H1 (cell line): Measurements from ENCODE around the gene SLC6A20. TPM values are rescaled to one million over a fixed set of nuclear protein-coding genes. Genes with fewer than 3 reads are reported as not detected.

Experiments
- CTCF ChIA-PET: fragments of 300-600 bp; sonication (Branson Sonifier 250); formaldehyde crosslinking; loops from one replicate; lab custom pipeline; 2021; ENCODE audit not compliant: partially characterized antibody; lab: Charles Lee
- POLR2A ChIA-PET: fragments of 300-600 bp; sonication (Branson Sonifier 250); formaldehyde crosslinking; loops from one replicate; lab custom pipeline; 2021; ENCODE audit warnings: inconsistent platforms; ENCODE audit not compliant: partially characterized antibody; lab: Charles Lee
- DNase-seq, 2 experiments: peaks; one replicate each; pipeline versions ENCODE4 v3.0.0 to v3.0.0-alpha.2; 2010 to 2022; ENCODE audit warnings: low spot score in 2 of 2, low read depth in 1 of 2, mixed read lengths in 1 of 2
- FAIRE-seq: peaks from 2 replicates; lab custom pipeline; 2011; peaks lifted over from hg19 to GRCh38; lab: Jason Lieb, UNC
- H2AFZ ChIP-seq: 2 replicates; pipeline ENCODE4 v1.8.1; 2012; ENCODE audit warnings: low read length, inconsistent platforms
- H2AK5ac ChIP-seq: 2 replicates; pipeline ENCODE4 v1.6.1; 2013; ENCODE audit warnings: low read depth, low read length
- H2BK120ac ChIP-seq: replicated peaks from 2 replicates; pipeline ENCODE3; 2013; ENCODE audit warnings: low read depth, low read length, inconsistent platforms
- H2BK12ac ChIP-seq: 2 replicates; pipeline ENCODE4 v1.6.1; 2013; ENCODE audit warnings: low read depth, low read length
- H2BK15ac ChIP-seq: 2 replicates; pipeline ENCODE4 v1.6.1; 2013; ENCODE audit warnings: low read length
- H2BK20ac ChIP-seq: 2 replicates; pipeline ENCODE4 v1.6.1; 2013; ENCODE audit warnings: low read length
- H2BK5ac ChIP-seq: 2 replicates; pipeline ENCODE4 v1.6.1; 2013; ENCODE audit warnings: low read depth, low read length
- H3K14ac ChIP-seq: 2 replicates; pipeline ENCODE4 v1.6.1; 2013; ENCODE audit warnings: inconsistent platforms; ENCODE audit not compliant: insufficient read length
- H3K18ac ChIP-seq: 2 replicates; pipeline ENCODE4 v1.6.1; 2013; ENCODE audit warnings: low read length; ENCODE audit errors: extremely low read depth
- H3K23ac ChIP-seq: 2 replicates; pipeline ENCODE4 v1.6.1; 2013; ENCODE audit warnings: inconsistent platforms; ENCODE audit not compliant: insufficient read length
- H3K23me2 ChIP-seq: 2 replicates; pipeline ENCODE4 v1.6.1; 2013; ENCODE audit warnings: low read depth, low read length
- H3K27ac ChIP-seq: 2 replicates; pipeline ENCODE4 v1.6.1; 2011; ENCODE audit warnings: low read depth, low read length, inconsistent platforms
- H3K27me3 ChIP-seq, 4 experiments: replicated peaks in 1 of 4; 1 replicate in 1 of 4; 2 replicates in 3 of 4; pipeline versions ENCODE4 v1.6.1 to v1.8.1; 2011 to 2013; ENCODE audit warnings: low read length in 3 of 4, mild to moderate bottlenecking in 3 of 4, inconsistent platforms in 2 of 4, mixed read lengths in 2 of 4, moderate library complexity in 1 of 4; ENCODE audit not compliant: control insufficient read depth in 3 of 4, insufficient read depth in 3 of 4; ENCODE audit errors: extremely low read depth in 1 of 4
- H3K36me3 ChIP-seq, 4 experiments: 2 replicates each; pipeline versions ENCODE4 v1.6.1 to v1.8.1; 2011 to 2013; ENCODE audit warnings: mild to moderate bottlenecking in 4 of 4, low read length in 3 of 4, moderate library complexity in 2 of 4, control low read depth in 1 of 4, inconsistent platforms in 1 of 4; ENCODE audit not compliant: insufficient read depth in 4 of 4, control insufficient read depth in 2 of 4
- H3K4ac ChIP-seq: replicated peaks from 2 replicates; pipeline ENCODE3; 2013; ENCODE audit warnings: low read length, low read depth, mixed read lengths, inconsistent platforms; ENCODE audit not compliant: insufficient read length
- H3K4me1 ChIP-seq, 4 experiments: replicated peaks in 1 of 4; 1 replicate in 1 of 4; 2 replicates in 3 of 4; pipeline versions ENCODE4 v1.6.1 to v1.8.1; 2011 to 2013; ENCODE audit warnings: low read length in 3 of 4, inconsistent platforms in 2 of 4, mixed read lengths in 1 of 4; ENCODE audit not compliant: insufficient read depth in 4 of 4, control insufficient read depth in 3 of 4
- H3K4me2 ChIP-seq, 2 experiments: 2 replicates each; pipeline versions ENCODE4 v1.6.1 to v1.8.1; 2011 to 2013; ENCODE audit warnings: low read depth in 2 of 2, low read length in 2 of 2, control low read depth in 1 of 2, inconsistent platforms in 1 of 2, mild to moderate bottlenecking in 1 of 2; ENCODE audit not compliant: insufficient read depth in 1 of 2
- H3K4me3 ChIP-seq, 4 experiments: fragments of 200-600, 300-600 bp in 1 of 4; sonication (generic), shearing (Covaris generic), sonication (Bioruptor Twin) in 1 of 4; 2 replicates each; pipeline versions ENCODE4 v1.5.1 to v1.8.1; 2011 to 2016; ENCODE audit warnings: low read length in 4 of 4, low read depth in 3 of 4, control low read depth in 2 of 4, inconsistent platforms in 2 of 4, mild to moderate bottlenecking in 2 of 4, mixed read lengths in 1 of 4, moderate library complexity in 1 of 4; ENCODE audit not compliant: insufficient read depth in 2 of 4; ENCODE audit errors: extremely low read depth in 1 of 4
- H3K56ac ChIP-seq: replicated peaks from 2 replicates; pipeline ENCODE3; 2013; ENCODE audit warnings: low read depth, mild to moderate bottlenecking, mixed read lengths, low read length, inconsistent platforms; ENCODE audit not compliant: insufficient read length
- H3K79me1 ChIP-seq: 2 replicates; pipeline ENCODE4 v1.6.1; 2013; ENCODE audit warnings: low read depth, low read length, control low read depth
- H3K79me2 ChIP-seq, 2 experiments: 2 replicates each; pipeline versions ENCODE4 v1.6.1 to v1.8.1; 2012 to 2013; ENCODE audit warnings: low read length in 2 of 2, mild to moderate bottlenecking in 2 of 2, inconsistent platforms in 1 of 2; ENCODE audit not compliant: insufficient read depth in 2 of 2, control insufficient read depth in 1 of 2
- H3K9ac ChIP-seq, 4 experiments: replicated peaks in 1 of 4; 1 replicate in 1 of 4; 2 replicates in 3 of 4; pipeline versions ENCODE4 v1.6.1 to v1.8.1; 2011 to 2013; ENCODE audit warnings: low read depth in 3 of 4, low read length in 3 of 4, control low read depth in 2 of 4, mild to moderate bottlenecking in 2 of 4, moderate library complexity in 2 of 4, inconsistent platforms in 1 of 4; ENCODE audit errors: extremely low read depth in 1 of 4
- H3K9me3 ChIP-seq, 2 experiments: 2 replicates each; pipeline versions ENCODE4 v1.6.1 to v1.8.1; 2012 to 2013; ENCODE audit warnings: mild to moderate bottlenecking in 2 of 2, moderate library complexity in 2 of 2, control low read depth in 1 of 2, inconsistent platforms in 1 of 2, low read depth in 1 of 2, low read length in 1 of 2, mixed read lengths in 1 of 2; ENCODE audit not compliant: insufficient read depth in 2 of 2
- H4K20me1 ChIP-seq, 2 experiments: replicated peaks in 1 of 2; 2 replicates each; pipeline versions ENCODE3 to v1.8.1; 2011 to 2013; ENCODE audit warnings: inconsistent platforms in 2 of 2, low read length in 2 of 2, mild to moderate bottlenecking in 1 of 2; ENCODE audit not compliant: insufficient read depth in 2 of 2, control insufficient read depth in 1 of 2
- H4K5ac ChIP-seq: 2 replicates; pipeline ENCODE4 v1.6.1; 2013; ENCODE audit warnings: low read length, low read depth, mixed read lengths, inconsistent platforms; ENCODE audit not compliant: insufficient read length
- H4K8ac ChIP-seq: 2 replicates; pipeline ENCODE4 v1.8.0; 2013; ENCODE audit warnings: mild to moderate bottlenecking, moderate library complexity, low read length, inconsistent platforms; ENCODE audit not compliant: insufficient read depth; ENCODE audit errors: extremely low read depth
- H4K91ac ChIP-seq: replicated peaks from 2 replicates; pipeline ENCODE3; 2013; ENCODE audit warnings: low read length, mixed read lengths, inconsistent platforms; ENCODE audit not compliant: insufficient read length
- BCL11A ChIP-seq, 2 experiments: IDR thresholded peaks; one replicate each; pipeline ENCODE4 v1.6.1; 2011; ENCODE audit warnings: low read depth in 2 of 2, low read length in 2 of 2, mild to moderate bottlenecking in 2 of 2
- CBX8 ChIP-seq: fragments of 300-800, 300-1000 bp; sonication (generic); IDR thresholded peaks from 2 replicates; pipeline ENCODE4 v1.7.1; 2016; ENCODE audit warnings: low read depth, low read length, borderline replicate concordance
- CHD1 ChIP-seq: IDR thresholded peaks from 2 replicates; pipeline ENCODE4 v1.6.1; 2012; ENCODE audit warnings: low read depth, low read length, improper control_type of control experiment
- CREB1 ChIP-seq: IDR thresholded peaks from 2 replicates; pipeline ENCODE4 v1.6.1; 2012; ENCODE audit warnings: inconsistent platforms
- CTBP2 ChIP-seq: IDR thresholded peaks from 2 replicates; pipeline ENCODE4 v1.7.0; 2011; ENCODE audit warnings: borderline replicate concordance, mild to moderate bottlenecking, moderate library complexity, mixed read lengths, low read length; ENCODE audit not compliant: insufficient read depth, insufficient read length
- GABPA ChIP-seq: IDR thresholded peaks from 2 replicates; pipeline ENCODE4 v1.6.1; 2011; ENCODE audit warnings: mild to moderate bottlenecking, low read length, moderate library complexity, borderline replicate concordance; ENCODE audit not compliant: insufficient read depth
- SIN3A ChIP-seq, 2 experiments: IDR thresholded peaks in 1 of 2; conservative IDR thresholded peaks in 1 of 2; 2 replicates each; pipeline ENCODE4 v1.6.1; 2011 to 2012; ENCODE audit warnings: low read length in 2 of 2, improper control_type of control experiment in 1 of 2, low read depth in 1 of 2, mild to moderate bottlenecking in 1 of 2
- SIX5 ChIP-seq: IDR thresholded peaks from 2 replicates; pipeline ENCODE4 v1.6.1; 2011; ENCODE audit warnings: mild to moderate bottlenecking, low read depth, low read length
- SUZ12 ChIP-seq: fragments of 200-600 bp; sonication (generic); IDR thresholded peaks from 2 replicates; pipeline ENCODE4 v1.6.1; 2012; ENCODE audit warnings: mild to moderate bottlenecking, inconsistent platforms, low read length, moderate library complexity, mixed read lengths
- WGBS, 2 experiments: shearing (Covaris generic) in 1 of 2; methylation state at CpG; one replicate each; pipeline versions ENCODE4 v1.1.6 to v1.1.7; 2013 to 2015; ENCODE audit warnings: low lambda C conversion rate in 2 of 2, mixed read lengths in 2 of 2, inconsistent platforms in 1 of 2, low coverage in 1 of 2, missing lambda C conversion rate in 1 of 2; ENCODE audit not compliant: insufficient replicate concordance in 2 of 2, insufficient coverage in 1 of 2, insufficient read length in 1 of 2; ENCODE audit errors: extremely low coverage in 1 of 2, missing lambda C conversion rate in 1 of 2; 5-methylcytosine and 5-hydroxymethylcytosine counted together
- polyA plus RNA-seq, 7 experiments: library from polyadenylated mRNA; depleted of rRNA in 3 of 7; stranded (reverse) in 5 of 7; unstranded in 2 of 7; fragments of >200 nt in 5 of 7; fragments of 200-250 nt in 2 of 7; gene quantifications; 1 replicate in 5 of 7; 2 replicates in 1 of 7; 4 replicates in 1 of 7; pipeline versions ENCODE4 v1.2.1 to v1.2.3, GENCODE V29; 2011 to 2013; ENCODE audit warnings: missing spikeins in 2 of 7, mixed read lengths in 2 of 7
- total RNA-seq: library from RNA; stranded (reverse); fragmentation: NEBNext Ultra II Directional; extraction: Animal tissue kit (Norgen Biotek cat#: 25700); gene quantifications from 2 replicates; pipeline ENCODE4 v1.2.1, GENCODE V29; 2021

SLC6A20 gene
- total and polyA plus RNA-seq, 2 of the 8 experiments (the other 6 are each of a cell fraction or from before 2014, with no cell fraction given) = 0.05 TPM; not detected in 1

DNA sequence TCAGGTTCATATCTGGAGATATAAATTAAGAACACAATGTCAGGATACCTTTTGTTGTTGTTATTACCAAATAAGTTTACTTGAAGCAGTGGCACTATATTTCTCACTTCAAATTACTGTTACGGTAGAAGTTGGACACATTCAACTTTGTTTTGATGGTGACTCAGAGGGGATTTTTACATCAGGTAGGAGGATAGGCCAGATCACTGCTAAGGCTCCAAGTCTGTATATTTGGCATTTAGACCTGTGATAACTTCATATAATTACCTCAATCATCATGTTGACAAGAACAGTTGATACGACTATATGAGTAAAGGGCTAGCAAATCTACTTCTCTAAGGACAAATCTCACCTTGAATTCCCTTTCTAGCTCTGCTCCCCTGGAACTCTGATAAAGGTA lies 30.0 kb upstream of the SLC6A20 start:
- Histone ChIP-seq H3K36me3 (peaks cover 0 to 6% (median 2%) of the 10 kb centered on the region in 4 experiments; a peak in 4 of 8 replicates), H2BK12ac (no peak overlapping the region), H3K4me2 (no peak overlapping the region), H3K9me3 (no peaks in the 10 kb centered on the region), H2BK120ac (no peak overlapping the region), H3K56ac (no peak overlapping the region), H4K20me1 (no peaks in the 10 kb centered on the region), H3K23me2 (no peaks in the 10 kb centered on the region), H2BK20ac (no peak overlapping the region), H3K27me3 (no peaks in the 10 kb centered on the region), H2AFZ (no peak overlapping the region), H3K27ac (no peak overlapping the region), H2BK5ac (no peak overlapping the region), H3K4ac (no peak overlapping the region), H3K79me1 (no peaks in the 10 kb centered on the region), H3K9ac (no peak overlapping the region), H4K91ac (no peak overlapping the region), H2BK15ac (no peak overlapping the region), H3K79me2 (no peaks in the 10 kb centered on the region), H3K23ac (no peak overlapping the region), H4K5ac (no peak overlapping the region), H3K14ac (no peak overlapping the region), H4K8ac (no peak overlapping the region), H3K18ac (no peak overlapping the region), H3K4me3 (no peak overlapping the region), H2AK5ac (no peak overlapping the region), H3K4me1 (no peaks in the 10 kb centered on the region)
- CTCF ChIA-PET = interaction anchor here (3.3 kb wide), 1 partner anchor 66 kb away, joined by 14 read pairs; no protein-coding TSS in a partner anchor
- 87% methylated on average over 2 of the region's 2 CpGs; no CpG with 5 or more reads in 1 of the 2 experiments for WGBS, 2 experiments
- FAIRE-seq (no peak), DNase-seq (no peak)
- POLR2A ChIA-PET = interaction anchor here (1.5 kb wide), 1 partner anchor 9 kb away, joined by 3 read pairs; no protein-coding TSS in a partner anchor
- TF ChIP-seq CTBP2 (no peak), SIN3A (conservative IDR thresholded peaks at IDR 0.05 in 1 of 2, IDR thresholded peaks at IDR 0.05 in 1 of 2; ENCODE audit: low read depth in 1 of 2, low read length in 2 of 2) (no peak), CHD1 (no peak), CREB1 (no peak), BCL11A (IDR thresholded peaks at IDR 0.05; ENCODE audit: low read depth in 2 of 2, low read length in 2 of 2) (no peak), GABPA (no peak), SIX5 (no peak), SUZ12 (no peak), CBX8 (no peak)
